Measurements from ENCODE around the gene BMP7. TPM values are rescaled to one million over a fixed set of nuclear protein-coding genes. Genes with fewer than 3 reads are reported as not detected.

The BMP7 gene
- total RNA-seq, 4 donors from 2014 or later, result 4.6 to 7.1 (median 5.6) TPM

GRCh38 chr20:57162362-57162652 is 104.1 kb downstream of the BMP7 start:
- H3K9me3 ChIP-seq, result no peaks in the 10 kb centered on the region
- H3K36me3 ChIP-seq, result no peaks in the 10 kb centered on the region
- intact Hi-C loops (cut with DNase I), result no loop called here
- no peak overlapping the region for H3K4me3 ChIP-seq
- TF ChIP-seq CTCF (IDR thresholded peaks at IDR 0.05) (no peak), EP300 (IDR thresholded peaks at IDR 0.05) (no peak), POLR2AphosphoS5 (IDR thresholded peaks at IDR 0.05) (no peak), POLR2A (IDR thresholded peaks at IDR 0.05; ENCODE audit: low read depth) (no peak)
- no peak for DNase-seq (ENCODE audit: extremely low spot score)
- H3K4me1 ChIP-seq, result peaks cover 0 to 2% (median 0%) of the 10 kb centered on the region in 4 donors
- H3K27me3 ChIP-seq, result peaks cover 0 to 5% (median 0%) of the 10 kb centered on the region in 4 donors
- no peak overlapping the region for H3K27ac ChIP-seq (replicated peaks in 1 of 4)
- 65% methylated on average over 5 of the region's 5 CpGs for WGBS

GRCh38 chr20:57161478-57162361 is 104.7 kb downstream of the BMP7 start:
- H3K9me3 ChIP-seq, result no peaks in the 10 kb centered on the region
- no peak overlapping the region for H3K27ac ChIP-seq (replicated peaks in 1 of 4)
- intact Hi-C loops (cut with DNase I), result no loop called here
- TF ChIP-seq EP300 (IDR thresholded peaks at IDR 0.05) (no peak), POLR2A (IDR thresholded peaks at IDR 0.05; ENCODE audit: low read depth) (no peak), POLR2AphosphoS5 (IDR thresholded peaks at IDR 0.05) (no peak), CTCF (IDR thresholded peaks at IDR 0.05) (no peak)
- H3K27me3 ChIP-seq, result peaks cover 0 to 5% (median 0%) of the 10 kb centered on the region in 4 donors
- no peaks in the 10 kb centered on the region for H3K36me3 ChIP-seq
- peaks cover 0 to 3% (median 0%) of the 10 kb centered on the region in 4 donors for H3K4me1 ChIP-seq
- H3K4me3 ChIP-seq, result no peak overlapping the region
- no peak for DNase-seq (ENCODE audit: extremely low spot score)
- 83% methylated on average over 22 of the region's 25 CpGs for WGBS

- no peak for DNase-seq (ENCODE audit: extremely low spot score)
- Histone ChIP-seq H3K4me1 (peaks cover 0 to 3% (median 0%) of the 10 kb centered on the region in 4 donors), H3K27me3 (peaks cover 0 to 5% (median 0%) of the 10 kb centered on the region in 4 donors), H3K27ac (replicated peaks in 1 of 4) (no peak overlapping the region), H3K9me3 (no peaks in the 10 kb centered on the region), H3K36me3 (no peaks in the 10 kb centered on the region), H3K4me3 (no peak overlapping the region)
- intact Hi-C loops (cut with DNase I), result no loop called here
- WGBS, result 94% methylated on average over 8 of the region's 8 CpGs
- no peak for TF ChIP-seq POLR2A (IDR thresholded peaks at IDR 0.05; ENCODE audit: low read depth)
- no peak for TF ChIP-seq EP300 (IDR thresholded peaks at IDR 0.05)
- TF ChIP-seq POLR2AphosphoS5 (IDR thresholded peaks at IDR 0.05), result no peak
These were observed 105.5 kb downstream of the BMP7 start for GRCh38 chr20:57160985-57161384.

- DNase-seq (ENCODE audit: extremely low spot score), result no peak
- 85% methylated on average over 16 of the region's 16 CpGs for WGBS
- intact Hi-C loops (cut with DNase I), result no loop called here
These were observed 106.4 kb downstream of the BMP7 start for GRCh38 chr20:57159945-57160610.

More at GRCh38 chr20:57159945-57160610, 106.4 kb downstream of the BMP7 start:
- no peak overlapping the region for H3K27ac ChIP-seq (replicated peaks in 1 of 4)
- no peak overlapping the region for H3K4me3 ChIP-seq
- H3K9me3 ChIP-seq, result no peaks in the 10 kb centered on the region
- TF ChIP-seq POLR2A (IDR thresholded peaks at IDR 0.05; ENCODE audit: low read depth) (no peak), CTCF (IDR thresholded peaks at IDR 0.05) (no peak), POLR2AphosphoS5 (IDR thresholded peaks at IDR 0.05) (no peak), EP300 (IDR thresholded peaks at IDR 0.05) (no peak)
- peaks cover 0 to 3% (median 0%) of the 10 kb centered on the region in 4 donors for H3K4me1 ChIP-seq
- H3K36me3 ChIP-seq, result no peaks in the 10 kb centered on the region
- H3K27me3 ChIP-seq, result peaks cover 0 to 5% (median 0%) of the 10 kb centered on the region in 4 donors
